T follicular helper cell (primary cell): Measurements from ENCODE around the gene LYPD8.
"Not testable (repeated sequence)": the region's sequence is repeated elsewhere in the genome, so short reads cannot be mapped to it uniquely, and the experiment has no call there.

Experiments used
- DNase-seq: peaks from one replicate; pipeline ENCODE4 v3.0.0-alpha.2; 2020; ENCODE audit warnings: low read depth
- total RNA-seq, 2 experiments: gene quantifications; one replicate each; lab custom pipeline; 2026; lab: John Stamatoyannopoulos, UW

The LYPD8 gene, protein sequence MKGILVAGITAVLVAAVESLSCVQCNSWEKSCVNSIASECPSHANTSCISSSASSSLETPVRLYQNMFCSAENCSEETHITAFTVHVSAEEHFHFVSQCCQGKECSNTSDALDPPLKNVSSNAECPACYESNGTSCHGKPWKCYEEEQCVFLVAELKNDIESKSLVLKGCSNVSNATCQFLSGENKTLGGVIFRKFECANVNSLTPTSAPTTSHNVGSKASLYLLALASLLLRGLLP
- total RNA-seq, result 0 reads per million in 2 experiments

DNA sequence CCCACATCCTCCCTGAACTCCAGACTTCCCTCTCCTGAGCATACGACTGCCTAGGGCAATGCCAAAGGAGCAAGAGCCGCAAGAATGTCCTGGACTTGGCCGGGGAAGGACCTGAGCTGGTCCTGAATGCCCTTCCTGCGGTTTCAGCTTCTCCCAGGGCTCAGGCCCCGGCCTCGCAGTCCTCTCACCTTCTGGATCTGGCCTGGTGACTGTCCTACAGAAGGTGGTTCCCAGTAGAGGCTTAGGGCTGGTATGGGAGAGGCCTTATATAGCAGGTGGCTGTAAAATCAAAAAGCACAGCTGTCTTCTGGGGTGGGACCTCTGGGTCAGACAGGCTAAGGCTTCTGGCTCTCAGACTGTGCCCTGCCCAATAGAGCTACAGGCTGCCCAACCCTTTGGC, at the start of gene LYPD8:
Gene LYPD8 (minus strand): TSS at position 243 of the 400 bp plus-strand sequence. CDS start 4,678 bp downstream, outside the sequence.
- no peak for DNase-seq

GRCh38 chr1:248804771-248805681, 49.5 kb upstream of the LYPD8 start:
- DNase-seq, result no peak

GRCh38 chr1:248803501-248803900, 47.9 kb upstream of the LYPD8 start:
- DNase-seq, result not testable (repeated sequence)

GRCh38 chr1:248802454-248802853, 46.9 kb upstream of the LYPD8 start:
- no peak for DNase-seq

DNA sequence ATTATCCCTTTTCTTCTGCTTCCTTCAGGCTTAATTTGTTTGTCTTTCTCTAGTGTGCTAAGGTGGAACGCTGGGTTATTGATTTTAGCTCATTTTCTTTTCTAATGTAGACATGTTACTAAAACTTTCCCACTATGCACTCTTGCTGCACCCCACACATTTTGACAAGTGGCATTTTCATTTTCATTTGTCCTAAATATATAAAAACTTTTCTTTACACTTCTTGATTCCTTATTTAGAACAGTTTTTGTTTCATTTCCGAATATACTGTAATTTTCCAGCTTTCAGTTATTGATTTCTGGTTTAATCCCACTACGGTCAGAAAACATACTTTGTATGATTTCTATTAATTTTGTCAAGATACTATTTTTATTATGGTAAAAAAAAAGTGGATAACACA, 44.9 kb upstream of the LYPD8 start:
- no peak for DNase-seq

GRCh38 chr1:248798791-248799190, 43.2 kb upstream of the LYPD8 start:
- no peak for DNase-seq

- not testable (repeated sequence) for DNase-seq
These were observed 39.1 kb upstream of the LYPD8 start for GRCh38 chr1:248794663-248795062.

DNA sequence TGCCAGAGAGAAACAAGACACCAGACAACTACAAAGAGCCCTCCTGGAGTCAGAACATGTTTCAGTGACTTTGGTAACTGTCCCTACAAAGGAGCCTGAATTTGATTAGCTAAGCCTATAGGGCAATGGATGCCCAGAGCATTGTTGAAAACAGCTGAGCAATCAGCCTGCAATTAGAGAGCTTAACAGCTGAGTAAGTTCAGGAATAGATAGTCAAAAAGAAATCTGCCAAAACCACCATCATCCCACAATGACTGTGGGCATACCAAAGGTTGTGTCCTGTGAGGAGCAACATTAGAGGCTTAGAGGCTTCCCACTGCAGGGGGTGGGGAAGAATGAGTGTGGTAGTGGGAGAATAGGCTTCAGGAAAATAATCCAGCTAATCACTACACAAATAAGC, 38.0 kb upstream of the LYPD8 start:
- DNase-seq, result no peak

- no peak for DNase-seq
These were observed 36.8 kb upstream of the LYPD8 start for GRCh38 chr1:248792342-248792741.

- DNase-seq, result no peak
These were observed 35.5 kb upstream of the LYPD8 start for GRCh38 chr1:248791010-248791409.

- no peak for DNase-seq
These were observed 34.9 kb upstream of the LYPD8 start for GRCh38 chr1:248790456-248790855.

DNA sequence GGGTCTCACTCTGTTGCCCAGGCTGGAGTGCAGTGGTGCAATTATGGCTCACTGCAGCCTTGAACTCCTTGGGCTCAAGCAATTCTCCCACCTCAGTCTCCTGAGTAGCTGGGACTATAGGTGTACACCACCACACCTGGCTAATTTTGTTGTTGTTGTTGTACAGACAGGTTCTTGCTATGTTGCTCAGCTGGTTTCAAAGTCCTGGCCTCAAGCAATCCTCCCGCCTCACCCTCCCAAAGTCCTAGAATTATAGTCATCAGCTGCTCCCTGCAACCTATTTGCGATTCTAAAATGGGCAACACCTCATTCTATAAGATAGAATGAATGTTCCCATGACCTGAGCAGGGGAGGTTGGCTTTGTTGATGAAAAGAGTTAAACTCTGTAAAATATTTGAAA, 33.8 kb upstream of the LYPD8 start:
- not testable (repeated sequence) for DNase-seq

DNA sequence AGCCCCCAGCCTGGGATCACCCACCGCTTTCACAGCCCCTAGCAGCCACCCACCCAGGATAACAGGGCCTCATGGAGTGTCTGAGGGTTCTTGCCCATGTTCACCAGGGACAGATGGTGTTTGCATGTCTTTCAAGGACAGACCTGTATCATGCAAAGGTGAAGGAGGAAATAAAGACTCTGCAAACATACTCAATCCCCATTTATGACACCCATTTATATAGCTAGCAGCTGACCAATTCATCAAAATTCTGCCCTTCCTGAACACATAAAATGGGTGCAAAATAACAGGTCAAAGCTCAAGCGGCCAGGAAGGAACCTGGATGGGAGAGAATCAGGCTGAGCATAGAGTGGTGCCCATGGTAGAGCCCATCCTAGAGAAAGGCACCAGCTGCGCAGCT, 32.8 kb upstream of the LYPD8 start:
- DNase-seq, result no peak

DNA sequence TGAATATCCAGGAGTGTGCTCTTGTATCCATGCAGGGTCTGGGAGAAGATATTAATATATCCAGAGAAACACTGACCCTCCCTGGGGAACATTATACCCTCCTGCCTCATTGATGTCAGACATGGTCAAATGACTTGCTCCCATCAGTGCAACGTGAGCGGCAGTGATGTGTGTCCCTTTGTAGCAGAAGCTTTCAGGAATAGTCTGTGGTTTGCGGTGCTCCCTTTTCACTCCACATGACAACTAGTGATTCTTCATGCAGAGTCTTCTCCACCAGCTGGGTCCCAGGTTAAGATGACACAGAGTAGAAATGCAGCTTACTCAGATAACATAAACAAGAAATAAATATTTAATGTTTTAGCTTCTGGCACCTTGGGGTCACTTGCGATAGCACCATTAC, 31.9 kb upstream of the LYPD8 start:
- no peak for DNase-seq

DNA sequence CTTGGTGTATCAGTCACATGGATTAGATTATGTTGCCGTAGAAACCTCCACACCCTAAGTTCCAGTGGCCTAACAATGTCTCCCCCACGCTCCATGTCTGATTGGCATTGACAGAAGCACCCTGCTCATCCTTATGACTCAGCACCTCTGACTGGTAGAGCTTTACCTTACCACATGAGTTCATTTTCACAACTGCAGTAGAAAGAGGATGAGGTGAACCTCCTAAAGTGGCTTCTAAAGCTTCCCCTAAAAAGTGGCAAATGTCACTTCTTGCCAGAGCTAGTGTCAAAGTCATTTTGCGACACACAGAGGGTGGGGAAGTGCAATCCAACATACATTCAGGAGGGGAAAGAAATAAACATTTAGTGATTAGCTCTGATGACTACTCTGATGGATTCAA, 30.6 kb upstream of the LYPD8 start:
- DNase-seq, result no peak

GRCh38 chr1:248783367-248783766, 27.8 kb upstream of the LYPD8 start:
- no peak for DNase-seq

DNA sequence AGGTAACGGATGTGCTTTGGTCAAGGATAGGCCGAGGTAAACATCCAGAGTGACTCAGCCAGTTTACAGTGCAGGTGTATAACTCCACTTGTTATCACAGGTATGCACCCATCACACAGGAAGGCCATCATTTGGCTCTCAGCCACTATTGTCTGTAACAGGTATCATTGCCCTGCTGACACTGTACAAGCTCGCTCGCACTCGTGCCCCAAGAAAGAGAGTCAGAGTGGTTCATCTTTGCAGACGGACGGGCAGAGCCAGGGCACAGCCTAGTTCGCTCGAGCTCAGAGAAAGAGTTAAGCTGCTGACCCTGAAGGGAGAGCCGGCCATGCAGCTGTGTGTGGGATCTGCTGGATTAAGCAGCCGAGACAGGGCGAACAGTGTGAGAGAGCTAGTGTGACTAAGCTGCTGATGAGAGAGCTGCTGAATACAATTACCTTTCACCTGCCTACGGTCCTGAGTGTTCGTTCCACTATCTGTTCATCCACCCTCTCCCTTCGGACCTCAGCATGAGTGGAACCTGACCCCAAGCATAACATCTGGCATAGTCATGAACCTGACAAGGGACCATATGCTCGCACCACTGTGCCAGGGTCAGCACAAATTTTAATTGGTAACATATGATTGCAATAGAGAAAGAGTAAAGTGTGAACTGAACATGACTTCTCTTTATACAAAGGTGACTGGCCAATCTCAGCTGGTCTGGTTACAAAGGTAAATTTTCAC, 27.0 kb upstream of the LYPD8 start:
- DNase-seq, result no peak

DNA sequence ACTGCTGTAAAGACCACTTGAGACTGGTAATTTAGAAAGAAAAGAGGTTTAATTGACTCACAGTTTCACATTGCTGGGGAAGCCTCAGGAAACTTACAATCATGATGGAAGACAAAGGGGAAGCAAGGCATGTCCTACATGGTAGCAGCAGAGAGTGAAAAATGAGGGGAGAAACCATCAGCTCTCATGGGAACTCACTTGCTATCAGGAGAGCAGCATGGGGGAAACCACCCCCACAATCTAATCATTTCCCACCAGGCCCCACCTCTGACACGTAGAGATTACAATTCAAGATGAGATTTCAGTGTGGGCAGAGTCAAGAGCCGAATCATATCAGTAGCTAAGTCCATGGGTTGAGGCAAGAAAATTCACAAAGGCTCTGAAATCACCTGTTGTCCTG, 23.8 kb upstream of the LYPD8 start:
- no peak for DNase-seq

DNA sequence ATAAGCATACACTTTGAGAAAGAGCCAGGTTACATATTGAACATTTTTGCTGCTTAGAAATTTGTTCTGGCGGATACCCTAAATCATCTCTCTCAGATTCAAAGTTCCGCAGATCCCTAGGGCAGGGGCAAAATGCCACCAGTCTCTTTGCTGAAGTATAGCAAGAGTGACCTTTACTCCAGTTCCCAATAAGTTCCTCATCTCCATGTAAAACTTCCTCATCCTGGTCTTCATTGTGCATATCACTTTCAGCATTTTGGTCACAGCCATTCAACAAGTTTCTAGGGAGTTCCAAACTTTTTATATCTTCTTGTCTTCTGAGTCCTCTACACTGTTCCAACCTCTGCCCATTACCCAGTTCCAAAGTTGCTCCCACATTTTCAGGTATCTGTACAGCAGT, 23.3 kb upstream of the LYPD8 start:
- no peak for DNase-seq

DNA sequence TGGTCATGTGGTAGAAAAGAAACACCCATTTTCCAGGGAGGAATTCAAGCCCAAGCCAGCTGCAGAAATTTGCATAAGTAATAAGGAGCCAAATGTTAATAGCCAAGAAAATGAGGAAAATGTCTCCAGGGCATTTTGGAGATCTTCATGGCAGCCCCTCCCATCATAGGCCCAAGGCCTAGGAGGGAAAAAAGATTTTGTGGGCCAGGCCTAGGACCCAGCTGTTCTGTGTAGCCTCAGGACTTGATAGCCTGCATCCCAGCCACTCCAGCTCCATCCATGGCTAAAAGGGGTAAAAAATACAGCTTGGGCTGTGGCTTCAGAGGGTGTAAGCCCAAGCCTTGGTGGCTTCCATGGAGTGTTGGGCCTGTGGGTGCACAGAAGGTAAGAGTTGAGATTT, 21.4 kb upstream of the LYPD8 start:
- DNase-seq, result no peak

- DNase-seq, result no peak
These were observed 19.9 kb upstream of the LYPD8 start for GRCh38 chr1:248775441-248775840.

DNA sequence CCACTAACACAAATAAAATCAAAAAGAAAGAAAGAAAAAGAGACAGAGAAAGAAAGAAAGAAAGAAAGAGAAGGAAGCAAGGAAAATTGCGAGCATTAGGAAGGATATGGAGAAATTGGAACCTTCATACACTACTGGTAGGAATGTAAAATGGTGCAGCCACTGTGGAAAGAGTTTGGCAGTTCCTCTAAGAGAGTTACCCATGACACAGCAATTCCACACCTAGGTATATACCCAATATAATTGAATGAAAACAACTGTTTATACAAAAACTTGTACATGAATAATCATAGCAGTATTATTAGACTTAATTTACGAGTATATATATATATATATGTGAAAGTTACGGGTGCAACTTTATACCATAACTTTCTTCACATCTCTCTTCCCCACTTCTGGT, 4.1 kb upstream of the LYPD8 start:
- DNase-seq, result no peak

DNA sequence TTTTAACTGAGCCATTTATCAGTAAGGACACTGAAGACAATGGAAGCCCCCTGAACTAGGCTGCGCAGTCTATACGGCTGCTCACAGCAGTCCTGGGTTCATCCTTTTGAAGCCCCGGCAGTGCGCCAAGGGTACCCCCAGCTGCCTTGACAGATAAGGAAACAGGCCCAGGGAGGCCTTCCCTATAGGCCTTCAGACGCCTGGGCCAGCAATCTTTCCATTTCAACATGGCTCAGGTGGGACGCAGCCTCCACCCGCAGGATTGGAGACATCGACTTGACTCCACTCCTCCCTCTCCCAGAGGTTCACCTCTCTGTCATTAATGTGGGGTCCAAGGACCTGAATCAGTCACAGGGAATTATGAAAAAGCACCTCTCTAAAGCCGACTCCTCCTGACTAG, 2.8 kb upstream of the LYPD8 start:
- DNase-seq, result no peak
